Measurements from ENCODE around the gene PPTC7.

DNA sequence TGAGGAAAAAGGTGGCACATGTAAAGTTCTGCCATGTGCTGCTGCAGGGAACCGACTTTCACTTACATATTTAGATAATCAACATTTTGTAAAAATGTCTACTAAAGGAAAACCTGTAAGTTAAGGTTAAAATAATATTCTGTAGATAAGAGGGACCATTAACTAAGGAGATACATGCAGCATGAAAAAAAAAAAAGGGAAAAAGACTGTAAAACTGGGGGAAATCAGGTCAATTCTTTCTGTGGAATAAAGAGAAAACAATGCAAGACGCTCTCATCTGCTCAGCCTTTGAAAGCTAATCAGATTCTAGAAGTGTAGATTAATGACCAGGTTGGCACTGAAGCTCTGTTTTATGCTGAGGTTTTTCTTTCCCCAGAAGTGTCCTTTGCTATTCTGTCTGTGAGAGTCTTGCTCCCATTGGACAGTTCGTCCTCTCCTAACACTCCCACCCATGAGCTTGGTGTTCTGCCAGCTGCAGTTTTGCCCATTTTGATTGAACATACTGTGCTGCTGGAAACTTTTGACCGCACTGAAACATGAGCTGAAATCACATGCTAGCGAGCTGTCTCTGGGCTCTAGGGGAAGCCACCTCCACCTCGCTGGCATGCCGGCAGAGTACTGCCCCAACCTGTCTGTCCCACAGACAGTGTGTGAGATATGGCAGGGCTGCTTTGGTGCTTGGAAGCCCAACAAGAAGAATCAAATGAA lies 39.7 kb downstream of the PPTC7 start:
- TF ChIP-seq, protein P1, sequence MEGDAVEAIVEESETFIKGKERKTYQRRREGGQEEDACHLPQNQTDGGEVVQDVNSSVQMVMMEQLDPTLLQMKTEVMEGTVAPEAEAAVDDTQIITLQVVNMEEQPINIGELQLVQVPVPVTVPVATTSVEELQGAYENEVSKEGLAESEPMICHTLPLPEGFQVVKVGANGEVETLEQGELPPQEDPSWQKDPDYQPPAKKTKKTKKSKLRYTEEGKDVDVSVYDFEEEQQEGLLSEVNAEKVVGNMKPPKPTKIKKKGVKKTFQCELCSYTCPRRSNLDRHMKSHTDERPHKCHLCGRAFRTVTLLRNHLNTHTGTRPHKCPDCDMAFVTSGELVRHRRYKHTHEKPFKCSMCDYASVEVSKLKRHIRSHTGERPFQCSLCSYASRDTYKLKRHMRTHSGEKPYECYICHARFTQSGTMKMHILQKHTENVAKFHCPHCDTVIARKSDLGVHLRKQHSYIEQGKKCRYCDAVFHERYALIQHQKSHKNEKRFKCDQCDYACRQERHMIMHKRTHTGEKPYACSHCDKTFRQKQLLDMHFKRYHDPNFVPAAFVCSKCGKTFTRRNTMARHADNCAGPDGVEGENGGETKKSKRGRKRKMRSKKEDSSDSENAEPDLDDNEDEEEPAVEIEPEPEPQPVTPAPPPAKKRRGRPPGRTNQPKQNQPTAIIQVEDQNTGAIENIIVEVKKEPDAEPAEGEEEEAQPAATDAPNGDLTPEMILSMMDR (IDR thresholded peaks at IDR 0.05), result no peak
- no peak for TF ChIP-seq POLR2A (IDR thresholded peaks at IDR 0.05)

Data from uterus (tissue), 2 donors.